ENCODE data around the gene EGLN1.

- TF ChIP-seq, protein P1, sequence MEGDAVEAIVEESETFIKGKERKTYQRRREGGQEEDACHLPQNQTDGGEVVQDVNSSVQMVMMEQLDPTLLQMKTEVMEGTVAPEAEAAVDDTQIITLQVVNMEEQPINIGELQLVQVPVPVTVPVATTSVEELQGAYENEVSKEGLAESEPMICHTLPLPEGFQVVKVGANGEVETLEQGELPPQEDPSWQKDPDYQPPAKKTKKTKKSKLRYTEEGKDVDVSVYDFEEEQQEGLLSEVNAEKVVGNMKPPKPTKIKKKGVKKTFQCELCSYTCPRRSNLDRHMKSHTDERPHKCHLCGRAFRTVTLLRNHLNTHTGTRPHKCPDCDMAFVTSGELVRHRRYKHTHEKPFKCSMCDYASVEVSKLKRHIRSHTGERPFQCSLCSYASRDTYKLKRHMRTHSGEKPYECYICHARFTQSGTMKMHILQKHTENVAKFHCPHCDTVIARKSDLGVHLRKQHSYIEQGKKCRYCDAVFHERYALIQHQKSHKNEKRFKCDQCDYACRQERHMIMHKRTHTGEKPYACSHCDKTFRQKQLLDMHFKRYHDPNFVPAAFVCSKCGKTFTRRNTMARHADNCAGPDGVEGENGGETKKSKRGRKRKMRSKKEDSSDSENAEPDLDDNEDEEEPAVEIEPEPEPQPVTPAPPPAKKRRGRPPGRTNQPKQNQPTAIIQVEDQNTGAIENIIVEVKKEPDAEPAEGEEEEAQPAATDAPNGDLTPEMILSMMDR (conservative IDR thresholded peaks at IDR 0.05; ENCODE audit: low read length), result no peak
- TF ChIP-seq EZH2phosphoT487 (IDR thresholded peaks at IDR 0.05; ENCODE audit: borderline replicate concordance, low read depth, low read length), result no peak
Observed at GRCh38 chr1:231374394-231374793, 47.7 kb downstream of the EGLN1 start.
